ENCODE measurements around the gene SYNPR. TPM values are rescaled to one million over a fixed set of nuclear protein-coding genes. Genes with fewer than 3 reads are reported as not detected.

Gene SYNPR
- total RNA-seq, 3 donors from 2014 or later: not detected

DNA sequence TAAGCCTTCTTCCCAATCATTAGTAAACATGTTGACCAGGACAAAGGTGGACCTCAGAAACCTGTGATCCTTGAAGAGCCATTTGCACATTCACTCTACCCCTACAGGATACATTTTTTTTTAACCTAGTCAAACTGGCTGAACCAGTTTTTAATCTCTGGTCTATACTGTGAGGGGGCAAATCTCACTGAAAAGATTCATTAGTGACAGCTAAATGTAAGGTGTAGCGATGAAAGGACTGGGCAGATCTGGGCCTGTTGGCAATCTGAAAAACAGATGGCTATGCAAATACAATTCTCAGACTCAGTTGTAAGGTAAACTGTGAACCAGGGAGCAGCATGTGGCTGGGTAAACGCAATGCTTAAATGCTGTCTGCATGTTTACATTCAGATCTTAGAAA lies 298.7 kb downstream of the SYNPR start:
- Histone ChIP-seq H3K27me3 (no peaks in the 10 kb centered on the region), H3K4me1 (no peaks in the 10 kb centered on the region), H3K27ac (no peak overlapping the region), H3K36me3 (no peaks in the 10 kb centered on the region), H3K4me3 (no peak overlapping the region), H3K9me3 (no peaks in the 10 kb centered on the region)
- no peak for DNase-seq (ENCODE audit: low spot score in 2 of 2)
- intact Hi-C loops (cut with DNase I; ENCODE audit: low total_unique reads): no loop called here
- no peak for TF ChIP-seq POLR2AphosphoS5 (IDR thresholded peaks at IDR 0.05)
- TF ChIP-seq, protein P1, sequence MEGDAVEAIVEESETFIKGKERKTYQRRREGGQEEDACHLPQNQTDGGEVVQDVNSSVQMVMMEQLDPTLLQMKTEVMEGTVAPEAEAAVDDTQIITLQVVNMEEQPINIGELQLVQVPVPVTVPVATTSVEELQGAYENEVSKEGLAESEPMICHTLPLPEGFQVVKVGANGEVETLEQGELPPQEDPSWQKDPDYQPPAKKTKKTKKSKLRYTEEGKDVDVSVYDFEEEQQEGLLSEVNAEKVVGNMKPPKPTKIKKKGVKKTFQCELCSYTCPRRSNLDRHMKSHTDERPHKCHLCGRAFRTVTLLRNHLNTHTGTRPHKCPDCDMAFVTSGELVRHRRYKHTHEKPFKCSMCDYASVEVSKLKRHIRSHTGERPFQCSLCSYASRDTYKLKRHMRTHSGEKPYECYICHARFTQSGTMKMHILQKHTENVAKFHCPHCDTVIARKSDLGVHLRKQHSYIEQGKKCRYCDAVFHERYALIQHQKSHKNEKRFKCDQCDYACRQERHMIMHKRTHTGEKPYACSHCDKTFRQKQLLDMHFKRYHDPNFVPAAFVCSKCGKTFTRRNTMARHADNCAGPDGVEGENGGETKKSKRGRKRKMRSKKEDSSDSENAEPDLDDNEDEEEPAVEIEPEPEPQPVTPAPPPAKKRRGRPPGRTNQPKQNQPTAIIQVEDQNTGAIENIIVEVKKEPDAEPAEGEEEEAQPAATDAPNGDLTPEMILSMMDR (IDR thresholded peaks at IDR 0.05): no peak
- no peak for TF ChIP-seq POLR2A (IDR thresholded peaks at IDR 0.05)

DNA sequence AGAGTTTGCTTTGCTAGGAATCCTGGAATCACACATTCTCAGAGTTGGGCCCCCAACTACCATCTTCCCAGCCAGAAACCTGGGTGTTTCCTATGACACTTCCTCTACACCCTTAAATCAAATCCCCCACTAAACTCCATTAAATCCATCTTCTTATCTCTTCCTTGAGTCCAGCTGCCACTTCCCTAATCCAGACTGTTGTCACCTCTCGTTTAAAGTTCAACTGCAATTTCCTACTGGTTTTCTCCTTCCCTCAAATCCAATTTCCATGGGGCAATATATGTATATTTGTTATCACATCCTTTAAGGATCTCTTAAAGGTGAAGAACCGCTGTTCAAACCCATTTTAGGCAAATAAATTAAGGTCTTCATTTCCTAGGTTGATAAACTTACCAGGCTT lies 300.8 kb downstream of the SYNPR start:
- no peaks in the 10 kb centered on the region for H3K9me3 ChIP-seq
- H3K4me3 ChIP-seq: no peak overlapping the region
- intact Hi-C loops (cut with DNase I; ENCODE audit: low total_unique reads): no loop called here
- DNase-seq (ENCODE audit: low spot score in 2 of 2): no peak
- H3K27me3 ChIP-seq: no peaks in the 10 kb centered on the region
- H3K4me1 ChIP-seq: no peaks in the 10 kb centered on the region
- no peaks in the 10 kb centered on the region for H3K36me3 ChIP-seq
- no peak overlapping the region for H3K27ac ChIP-seq
- TF ChIP-seq POLR2AphosphoS5 (IDR thresholded peaks at IDR 0.05) (no peak), POLR2A (IDR thresholded peaks at IDR 0.05) (no peak)
- TF ChIP-seq, protein P1 (IDR thresholded peaks at IDR 0.05): no peak

DNA sequence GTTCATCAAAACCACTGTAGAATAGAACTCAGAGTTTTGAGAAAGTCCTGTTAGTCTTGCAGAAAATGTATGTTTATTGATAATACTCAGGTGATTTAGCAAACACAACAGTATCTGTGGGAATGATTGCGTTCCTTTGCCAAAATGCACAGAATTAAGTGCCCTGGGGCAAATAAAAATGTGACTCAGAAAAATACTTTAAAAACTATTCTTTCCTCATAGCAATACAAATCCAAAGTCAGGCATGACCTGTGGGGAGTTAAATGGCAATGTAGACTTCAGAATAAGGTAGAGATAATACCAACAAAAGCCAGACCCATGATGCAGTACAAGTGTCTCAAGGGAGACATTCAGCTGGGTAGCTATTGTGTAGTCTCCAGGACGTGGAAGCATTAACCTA lies 302.0 kb downstream of the SYNPR start:
- intact Hi-C loops (cut with DNase I; ENCODE audit: low total_unique reads): no loop called here
- Histone ChIP-seq H3K27ac (no peak overlapping the region), H3K9me3 (no peaks in the 10 kb centered on the region), H3K4me3 (no peak overlapping the region), H3K4me1 (no peaks in the 10 kb centered on the region), H3K36me3 (no peaks in the 10 kb centered on the region), H3K27me3 (no peaks in the 10 kb centered on the region)
- DNase-seq (ENCODE audit: low spot score in 2 of 2): no peak
- TF ChIP-seq, protein P1 (IDR thresholded peaks at IDR 0.05): no peak
- no peak for TF ChIP-seq POLR2A (IDR thresholded peaks at IDR 0.05)

DNA sequence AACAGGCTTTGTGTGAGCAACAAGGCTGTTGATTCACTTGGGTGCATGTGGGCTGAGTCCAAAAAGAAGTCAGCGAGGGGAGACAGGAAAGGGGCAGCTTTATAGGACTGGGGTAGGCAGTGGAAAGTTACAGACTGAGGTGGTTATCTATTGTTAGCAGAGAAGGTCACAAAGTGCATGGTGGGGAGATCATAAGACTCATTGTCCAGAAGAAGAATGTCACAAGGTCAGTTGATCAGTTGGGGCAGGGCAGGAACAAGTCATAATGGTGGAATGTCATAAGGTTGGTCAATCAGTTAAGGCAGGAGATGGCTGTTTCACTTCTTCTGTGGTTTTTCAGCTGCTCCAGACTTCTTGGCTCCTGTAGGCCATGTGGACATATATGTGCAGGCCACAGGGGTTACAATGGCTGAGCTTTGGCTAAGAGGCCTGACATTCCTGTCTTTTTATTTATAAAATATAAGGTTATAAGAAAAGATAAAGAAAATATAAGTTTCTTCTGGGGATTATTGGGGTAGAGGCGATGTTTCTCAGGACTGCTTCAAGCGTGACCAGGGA lies 304.9 kb downstream of the SYNPR start:
- no peak for DNase-seq (ENCODE audit: low spot score in 2 of 2)
- no peaks in the 10 kb centered on the region for H3K9me3 ChIP-seq
- H3K4me3 ChIP-seq: no peak overlapping the region
- H3K27ac ChIP-seq: no peak overlapping the region
- no peaks in the 10 kb centered on the region for H3K4me1 ChIP-seq
- H3K36me3 ChIP-seq: no peaks in the 10 kb centered on the region
- H3K27me3 ChIP-seq: no peaks in the 10 kb centered on the region
- intact Hi-C loops (cut with DNase I; ENCODE audit: low total_unique reads): no loop called here
- no peak for TF ChIP-seq POLR2A (IDR thresholded peaks at IDR 0.05)
- no peak for TF ChIP-seq POLR2AphosphoS5 (IDR thresholded peaks at IDR 0.05)
- TF ChIP-seq, protein P1 (IDR thresholded peaks at IDR 0.05): no peak

DNA sequence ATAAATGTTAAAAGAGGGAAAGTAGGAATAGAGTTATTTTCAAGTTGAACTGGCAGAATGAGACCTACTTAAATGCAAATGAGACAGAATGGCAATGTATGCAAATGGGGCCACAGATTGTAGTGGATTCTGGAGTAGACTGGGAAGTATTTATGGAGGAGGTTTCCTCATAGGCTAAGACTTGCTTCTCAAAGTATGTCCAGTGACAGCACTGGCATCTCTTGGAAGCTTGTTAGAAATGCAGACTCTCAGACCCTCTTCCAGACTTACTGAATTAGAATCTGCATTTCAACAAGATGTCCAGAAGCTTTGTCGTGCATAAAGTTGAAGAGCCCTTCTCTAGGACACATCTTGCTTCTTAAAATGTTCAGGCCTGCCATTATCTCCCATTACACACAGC lies 306.6 kb downstream of the SYNPR start:
- intact Hi-C loops (cut with DNase I; ENCODE audit: low total_unique reads): no loop called here
- no peaks in the 10 kb centered on the region for H3K36me3 ChIP-seq
- H3K27me3 ChIP-seq: no peaks in the 10 kb centered on the region
- H3K4me1 ChIP-seq: no peaks in the 10 kb centered on the region
- no peak overlapping the region for H3K4me3 ChIP-seq
- peaks cover 0 to 7% of the 10 kb centered on the region in 2 donors for H3K9me3 ChIP-seq
- no peak for DNase-seq (ENCODE audit: low spot score in 2 of 2)
- H3K27ac ChIP-seq: no peak overlapping the region
- TF ChIP-seq POLR2A (IDR thresholded peaks at IDR 0.05) (no peak), POLR2AphosphoS5 (IDR thresholded peaks at IDR 0.05) (no peak)
- TF ChIP-seq, protein P1 (IDR thresholded peaks at IDR 0.05): no peak
